PC-3 (cell line): ENCODE measurements around the gene GLIPR1. TPM values are rescaled to one million over a fixed set of nuclear protein-coding genes. Genes with fewer than 3 reads are reported as not detected.
A peak's percentile ranks its signal among the peaks of the same experiment; 100 is the strongest.

Experiments
- ATAC-seq: fragments of 200-7000 bp; cut with Tn5 transposase; 2 replicates; pipeline ENCODE4 v1.9.1; 2020; ENCODE audit warnings: mild to moderate bottlenecking, moderate library complexity
- BruUV-seq: library from RNA; stranded (reverse); fragments of 400-500 nt; replicated peaks from 2 replicates; lab custom pipeline; 2021; lab: Mats Ljungman, UMichigan
- CTCF ChIA-PET: fragments of 300-600 bp; sonication (Branson Sonifier 250); formaldehyde crosslinking; loops from one replicate; lab custom pipeline; 2022; ENCODE audit warnings: antibody characterized with exemption; lab: Charles Lee
- POLR2A ChIA-PET: fragments of 300-600 bp; sonication (Branson Sonifier 250); formaldehyde crosslinking; loops from one replicate; lab custom pipeline; 2022; ENCODE audit warnings: antibody characterized with exemption; ENCODE audit not compliant: unreplicated experiment; lab: Charles Lee
- DNase-seq: peaks from one replicate; pipeline ENCODE4 v3.0.0-alpha.2; 2015
- H2AFZ ChIP-seq: fragments of 300-600 bp; sonication (generic); 2 replicates; pipeline ENCODE4 v1.6.0; 2016; ENCODE audit warnings: antibody characterized with exemption, low read length
- H3F3A ChIP-seq: fragments of 300-600 bp; sonication (generic); one replicate; pipeline ENCODE4 v1.6.0; 2017; ENCODE audit warnings: antibody characterized with exemption, low read length, control low read depth, mild to moderate bottlenecking; ENCODE audit not compliant: unreplicated experiment
- H3K27ac ChIP-seq: fragments of 300-600 bp; sonication (generic); 2 replicates; pipeline ENCODE4 v1.5.1; 2016; ENCODE audit warnings: mild to moderate bottlenecking, low read length
- H3K27me3 ChIP-seq: fragments of 300-600 bp; sonication (generic); 2 replicates; pipeline ENCODE4 v1.6.1; 2016; ENCODE audit warnings: low read length, mixed read lengths
- H3K36me3 ChIP-seq: fragments of 300-600 bp; sonication (generic); 2 replicates; pipeline ENCODE4 v1.6.1; 2016; ENCODE audit warnings: low read depth, mixed run types, low read length, mixed read lengths
- H3K4me1 ChIP-seq: fragments of 300-600 bp; sonication (generic); 2 replicates; pipeline ENCODE4 v1.5.1; 2016; ENCODE audit warnings: low read length; ENCODE audit not compliant: insufficient read depth
- H3K4me2 ChIP-seq: fragments of 300-600 bp; sonication (generic); 2 replicates; pipeline ENCODE4 v1.6.0; 2016; ENCODE audit warnings: low read length
- H3K4me3 ChIP-seq: fragments of 300-600 bp; sonication (generic); 2 replicates; pipeline ENCODE4 v1.5.1; 2016; ENCODE audit warnings: mild to moderate bottlenecking, low read length, mixed read lengths
- H3K79me2 ChIP-seq: fragments of 300-600 bp; sonication (generic); 2 replicates; pipeline ENCODE4 v1.6.1; 2017; ENCODE audit warnings: low read length, mixed read lengths
- H3K9ac ChIP-seq: fragments of 300-600 bp; sonication (generic); 2 replicates; pipeline ENCODE4 v1.6.0; 2016; ENCODE audit warnings: mild to moderate bottlenecking, low read length
- H3K9me2 ChIP-seq: fragments of 300-600 bp; sonication (generic); replicated peaks from 2 replicates; pipeline ENCODE4 v1.6.1; 2016; ENCODE audit warnings: mixed run types, low read length, mixed read lengths
- H3K9me3 ChIP-seq: fragments of 300-600 bp; sonication (generic); 2 replicates; pipeline ENCODE4 v1.6.1; 2016; ENCODE audit warnings: low read length, mixed read lengths
- H4K20me1 ChIP-seq: fragments of 300-600 bp; sonication (generic); 2 replicates; pipeline ENCODE4 v1.6.1; 2016; ENCODE audit warnings: low read length, mixed read lengths
- CTCF ChIP-seq: fragments of 300-600 bp; sonication (generic); conservative IDR thresholded peaks from 2 replicates; pipeline ENCODE4 v1.5.1; 2017; ENCODE audit warnings: antibody characterized with exemption, low read depth, mild to moderate bottlenecking, low read length
- EZH2 ChIP-seq: fragments of 300-600 bp; sonication (generic); IDR thresholded peaks from one replicate; pipeline ENCODE4 v1.6.1; 2017; ENCODE audit warnings: antibody characterized with exemption, mild to moderate bottlenecking, low read length; ENCODE audit not compliant: unreplicated experiment
- EZH2phosphoT487 ChIP-seq: fragments of 300-600 bp; sonication (generic); IDR thresholded peaks from 2 replicates; pipeline ENCODE4 v1.6.1; 2018; ENCODE audit warnings: mild to moderate bottlenecking, antibody characterized with exemption, low read length, borderline replicate concordance
- intact Hi-C: fragments of 100-400 bp; cut with micrococcal nuclease; formaldehyde crosslinking; loops from 2 replicates; pipeline ENCODE4 v1.9.0; 2023
- total RNA-seq: library from RNA; depleted of rRNA; stranded (reverse); fragments of >200 nt; gene quantifications from 2 replicates; pipeline ENCODE4 v1.2.3, GENCODE V29; 2014

The GLIPR1 gene
- total RNA-seq, 1 experiment from 2014 or later, result 22.2 TPM

GRCh38 chr12:75478116-75478794 lies 2.3 kb upstream of the GLIPR1 start:
- TF ChIP-seq CTCF, result no peak
- TF ChIP-seq EZH2phosphoT487, result no peak
- TF ChIP-seq EZH2, result no peak
- Histone ChIP-seq H3K9me3 (no peaks in the 10 kb centered on the region), H3K79me2 (peaks cover 21% of the 10 kb centered on the region), H3K36me3 (no peaks in the 10 kb centered on the region), H3K4me2 (no peak overlapping the region), H3K27ac (no peak overlapping the region), H2AFZ (no peak overlapping the region), H3K27me3 (no peaks in the 10 kb centered on the region), H3K4me3 (no peak overlapping the region), H3K4me1 (peaks cover 32% of the 10 kb centered on the region), H4K20me1 (no peaks in the 10 kb centered on the region), H3K9me2 (no peaks in the 10 kb centered on the region), H3K9ac (no peak overlapping the region), H3F3A (no peaks in the 10 kb centered on the region)
- no peak for ATAC-seq
- DNase-seq, result no peak
- intact Hi-C loops, result no loop called here
- no TSS peak for BruUV-seq
- CTCF ChIA-PET, result no interaction called here
- POLR2A ChIA-PET, result no interaction called here

- intact Hi-C loops, result loop anchor here (2.0 to 10.0 kb wide), 2 partner anchors 89 to 315 kb away; partner anchors contain the start of gene GLIPR1L2
- TF ChIP-seq CTCF (no peak), EZH2 (no peak), EZH2phosphoT487 (no peak)
- H3K79me2 ChIP-seq, result peaks cover 31% of the 10 kb centered on the region
- H3F3A ChIP-seq, result no peaks in the 10 kb centered on the region
- H4K20me1 ChIP-seq, result no peaks in the 10 kb centered on the region
- ChIA-PET CTCF (interaction anchor here (0.9 kb wide), 1 partner anchor 145 kb away, joined by 6 read pairs; the partner anchor contains the start of gene GLIPR1L1), POLR2A (interaction anchor here (0.6 to 1.6 kb wide), 2 partner anchors 85 to 89 kb away, joined by 6 to 11 read pairs; partner anchors contain the start of gene GLIPR1L2)
- H3K27ac ChIP-seq, result peak overlapping the region; percentile 77
- peak overlapping the region; percentile 92 for H3K4me2 ChIP-seq
- BruUV-seq, result TSS peak; percentile 75
- peak overlapping the region; percentile 75 for H2AFZ ChIP-seq
- ATAC-seq, result peak; percentile 45
- H3K27me3 ChIP-seq, result no peaks in the 10 kb centered on the region
- H3K4me3 ChIP-seq, result peak overlapping the region; percentile 67
- no peaks in the 10 kb centered on the region for H3K9me2 ChIP-seq
- DNase-seq, result peak; percentile 49
- peak overlapping the region; percentile 25 for H3K9ac ChIP-seq
- H3K36me3 ChIP-seq, result no peaks in the 10 kb centered on the region
- H3K4me1 ChIP-seq, result peaks cover 32% of the 10 kb centered on the region
- H3K9me3 ChIP-seq, result no peaks in the 10 kb centered on the region
Measured at GRCh38 chr12:75479963-75480461, 543 bp upstream of the GLIPR1 start.
